Hindlimb muscle (tissue), 1 donor: ENCODE data around the gene SLC12A8. TPM values are rescaled to one million over a fixed set of nuclear protein-coding genes. Genes with fewer than 3 reads are reported as not detected.

Experiments used
- DNase-seq: peaks from one replicate; pipeline ENCODE4 v3.0.0-alpha.2; 2013
- polyA plus RNA-seq: library from polyadenylated mRNA; unstranded; fragments of 120-200 nt; gene quantifications from one replicate; pipeline ENCODE4 v1.2.1, GENCODE V29; 2013; ENCODE audit not compliant: insufficient read length

Gene SLC12A8
- polyA plus RNA-seq, 1 donor: 0.45 TPM

- DNase-seq: no peak
Measured at GRCh38 chr3:125136966-125137357, 75.6 kb downstream of the SLC12A8 start.

GRCh38 chr3:125136515-125136914 lies 76.0 kb downstream of the SLC12A8 start:
- no peak for DNase-seq

GRCh38 chr3:125134952-125135351 lies 77.6 kb downstream of the SLC12A8 start:
- DNase-seq: no peak

GRCh38 chr3:125132815-125133214 lies 79.7 kb downstream of the SLC12A8 start:
- no peak for DNase-seq

- peak; percentile 88 for DNase-seq
Measured at GRCh38 chr3:125129512-125129997, 83.0 kb downstream of the SLC12A8 start.

- peak; percentile 59 for DNase-seq
Measured at GRCh38 chr3:125128861-125129501, 83.6 kb downstream of the SLC12A8 start.

GRCh38 chr3:125126323-125126722 lies 86.2 kb downstream of the SLC12A8 start:
- no peak for DNase-seq

GRCh38 chr3:125125821-125126245 lies 86.7 kb downstream of the SLC12A8 start:
- DNase-seq: no peak

- no peak for DNase-seq
Measured at GRCh38 chr3:125123451-125124305, 88.9 kb downstream of the SLC12A8 start.

GRCh38 chr3:125121246-125122010 lies 91.1 kb downstream of the SLC12A8 start:
- no peak for DNase-seq

- no peak for DNase-seq
Measured at GRCh38 chr3:125120379-125121122, 92.0 kb downstream of the SLC12A8 start.

GRCh38 chr3:125119752-125120378 lies 92.7 kb downstream of the SLC12A8 start:
- DNase-seq: no peak

- DNase-seq: no peak
Measured at GRCh38 chr3:125118600-125118999, 93.9 kb downstream of the SLC12A8 start.

GRCh38 chr3:125117631-125118191 lies 94.8 kb downstream of the SLC12A8 start:
- no peak for DNase-seq

- DNase-seq: no peak
Measured at GRCh38 chr3:125116311-125117080, 96.1 kb downstream of the SLC12A8 start.

- DNase-seq: peak; percentile 58
Measured at GRCh38 chr3:125115640-125116039, 96.9 kb downstream of the SLC12A8 start.

- DNase-seq: no peak
Measured at GRCh38 chr3:125112981-125113380, 99.6 kb downstream of the SLC12A8 start.

GRCh38 chr3:125110876-125111480 lies 101.6 kb downstream of the SLC12A8 start:
- DNase-seq: no peak

GRCh38 chr3:125110016-125110875 lies 102.3 kb downstream of the SLC12A8 start:
- no peak for DNase-seq
